Erythroblast (primary cell): ENCODE measurements around the gene CELF5.
"Not testable (repeated sequence)": the region's sequence is repeated elsewhere in the genome, so short reads cannot be mapped to it uniquely, and the experiment has no call there.

Experiments
- GATA1 ChIP-seq: IDR thresholded peaks from 2 replicates; pipeline ENCODE4 v1.6.1; 2011; ENCODE audit warnings: low read depth, mild to moderate bottlenecking, control low read depth, low read length, moderate library complexity
- POLR2A ChIP-seq: IDR thresholded peaks from 2 replicates; pipeline ENCODE4 v1.6.1; 2011; ENCODE audit warnings: mild to moderate bottlenecking, low read length

DNA sequence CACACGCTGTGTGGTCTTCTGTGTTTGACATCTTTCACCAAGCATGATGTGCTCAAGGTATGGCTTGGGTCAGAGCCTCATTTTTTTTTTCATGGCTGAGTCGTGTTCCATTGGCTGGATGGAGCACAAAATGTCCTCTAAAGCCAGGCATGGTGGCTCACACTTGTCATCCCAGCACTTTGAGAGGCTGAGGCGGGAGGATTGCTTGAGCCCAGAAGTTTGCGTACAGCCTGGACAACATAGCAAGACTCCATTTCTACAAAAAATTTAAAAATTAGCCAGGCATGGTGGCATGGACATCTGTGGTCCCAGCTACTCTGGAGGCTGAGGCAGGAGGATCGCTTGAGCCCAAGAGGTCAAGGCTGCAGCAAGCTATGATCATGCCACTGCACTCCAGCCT lies 2.9 kb upstream of the CELF5 start:
- TF ChIP-seq POLR2A, GATA1: not testable (repeated sequence)
